PC-3 (cell line): ENCODE data around the gene NR2E1. TPM values are rescaled to one million over a fixed set of nuclear protein-coding genes. Genes with fewer than 3 reads are reported as not detected.

Experiments
- ATAC-seq: fragments of 200-7000 bp; cut with Tn5 transposase; 2 replicates; pipeline ENCODE4 v1.9.1; 2020; ENCODE audit warnings: mild to moderate bottlenecking, moderate library complexity
- BruUV-seq: library from RNA; stranded (reverse); fragments of 400-500 nt; replicated peaks from 2 replicates; lab custom pipeline; 2021; lab: Mats Ljungman, UMichigan
- CTCF ChIA-PET: fragments of 300-600 bp; sonication (Branson Sonifier 250); formaldehyde crosslinking; loops from one replicate; lab custom pipeline; 2022; ENCODE audit warnings: antibody characterized with exemption; lab: Charles Lee
- POLR2A ChIA-PET: fragments of 300-600 bp; sonication (Branson Sonifier 250); formaldehyde crosslinking; loops from one replicate; lab custom pipeline; 2022; ENCODE audit warnings: antibody characterized with exemption; ENCODE audit not compliant: unreplicated experiment; lab: Charles Lee
- DNase-seq: peaks from one replicate; pipeline ENCODE4 v3.0.0-alpha.2; 2015
- H2AFZ ChIP-seq: fragments of 300-600 bp; sonication (generic); 2 replicates; pipeline ENCODE4 v1.6.0; 2016; ENCODE audit warnings: antibody characterized with exemption, low read length
- H3F3A ChIP-seq: fragments of 300-600 bp; sonication (generic); one replicate; pipeline ENCODE4 v1.6.0; 2017; ENCODE audit warnings: antibody characterized with exemption, low read length, control low read depth, mild to moderate bottlenecking; ENCODE audit not compliant: unreplicated experiment
- H3K27ac ChIP-seq: fragments of 300-600 bp; sonication (generic); 2 replicates; pipeline ENCODE4 v1.5.1; 2016; ENCODE audit warnings: mild to moderate bottlenecking, low read length
- H3K27me3 ChIP-seq: fragments of 300-600 bp; sonication (generic); 2 replicates; pipeline ENCODE4 v1.6.1; 2016; ENCODE audit warnings: low read length, mixed read lengths
- H3K36me3 ChIP-seq: fragments of 300-600 bp; sonication (generic); 2 replicates; pipeline ENCODE4 v1.6.1; 2016; ENCODE audit warnings: low read depth, mixed run types, low read length, mixed read lengths
- H3K4me1 ChIP-seq: fragments of 300-600 bp; sonication (generic); 2 replicates; pipeline ENCODE4 v1.5.1; 2016; ENCODE audit warnings: low read length; ENCODE audit not compliant: insufficient read depth
- H3K4me2 ChIP-seq: fragments of 300-600 bp; sonication (generic); 2 replicates; pipeline ENCODE4 v1.6.0; 2016; ENCODE audit warnings: low read length
- H3K4me3 ChIP-seq: fragments of 300-600 bp; sonication (generic); 2 replicates; pipeline ENCODE4 v1.5.1; 2016; ENCODE audit warnings: mild to moderate bottlenecking, low read length, mixed read lengths
- H3K79me2 ChIP-seq: fragments of 300-600 bp; sonication (generic); 2 replicates; pipeline ENCODE4 v1.6.1; 2017; ENCODE audit warnings: low read length, mixed read lengths
- H3K9ac ChIP-seq: fragments of 300-600 bp; sonication (generic); 2 replicates; pipeline ENCODE4 v1.6.0; 2016; ENCODE audit warnings: mild to moderate bottlenecking, low read length
- H3K9me2 ChIP-seq: fragments of 300-600 bp; sonication (generic); replicated peaks from 2 replicates; pipeline ENCODE4 v1.6.1; 2016; ENCODE audit warnings: mixed run types, low read length, mixed read lengths
- H3K9me3 ChIP-seq: fragments of 300-600 bp; sonication (generic); 2 replicates; pipeline ENCODE4 v1.6.1; 2016; ENCODE audit warnings: low read length, mixed read lengths
- H4K20me1 ChIP-seq: fragments of 300-600 bp; sonication (generic); 2 replicates; pipeline ENCODE4 v1.6.1; 2016; ENCODE audit warnings: low read length, mixed read lengths
- CTCF ChIP-seq: fragments of 300-600 bp; sonication (generic); conservative IDR thresholded peaks from 2 replicates; pipeline ENCODE4 v1.5.1; 2017; ENCODE audit warnings: antibody characterized with exemption, low read depth, mild to moderate bottlenecking, low read length
- EZH2 ChIP-seq: fragments of 300-600 bp; sonication (generic); IDR thresholded peaks from one replicate; pipeline ENCODE4 v1.6.1; 2017; ENCODE audit warnings: antibody characterized with exemption, mild to moderate bottlenecking, low read length; ENCODE audit not compliant: unreplicated experiment
- EZH2phosphoT487 ChIP-seq: fragments of 300-600 bp; sonication (generic); IDR thresholded peaks from 2 replicates; pipeline ENCODE4 v1.6.1; 2018; ENCODE audit warnings: mild to moderate bottlenecking, antibody characterized with exemption, low read length, borderline replicate concordance
- intact Hi-C: fragments of 100-400 bp; cut with micrococcal nuclease; formaldehyde crosslinking; loops from 2 replicates; pipeline ENCODE4 v1.9.0; 2023
- total RNA-seq: library from RNA; depleted of rRNA; stranded (reverse); fragments of >200 nt; gene quantifications from 2 replicates; pipeline ENCODE4 v1.2.3, GENCODE V29; 2014; rRNA removed

Gene NR2E1
- total RNA-seq, 1 experiment from 2014 or later, result 0.07 TPM

- no peak overlapping the region for H3K27ac ChIP-seq
- no peak for DNase-seq
- TF ChIP-seq CTCF (no peak), EZH2 (no peak), EZH2phosphoT487 (no peak)
- H2AFZ ChIP-seq, result no peak overlapping the region
- intact Hi-C loops, result no loop called here
- no peak overlapping the region for H3K4me3 ChIP-seq
- H3F3A ChIP-seq, result no peaks in the 10 kb centered on the region
- no TSS peak for BruUV-seq
- POLR2A ChIA-PET, result no interaction called here
- no peaks in the 10 kb centered on the region for H3K27me3 ChIP-seq
- no peak overlapping the region for H3K4me2 ChIP-seq
- no peaks in the 10 kb centered on the region for H3K9me2 ChIP-seq
- H3K79me2 ChIP-seq, result peaks cover 37% of the 10 kb centered on the region
- H4K20me1 ChIP-seq, result no peaks in the 10 kb centered on the region
- ATAC-seq, result no peak
- no peaks in the 10 kb centered on the region for H3K9me3 ChIP-seq
- H3K36me3 ChIP-seq, result no peaks in the 10 kb centered on the region
- H3K4me1 ChIP-seq, result no peaks in the 10 kb centered on the region
- CTCF ChIA-PET, result no interaction called here
- no peak overlapping the region for H3K9ac ChIP-seq
Measured at GRCh38 chr6:108236791-108237190, 71.0 kb downstream of the NR2E1 start.

- H3K4me1 ChIP-seq, result no peaks in the 10 kb centered on the region
- TF ChIP-seq EZH2phosphoT487 (no peak), EZH2 (no peak), CTCF (no peak)
- no peaks in the 10 kb centered on the region for H3K27me3 ChIP-seq
- H3K4me3 ChIP-seq, result no peak overlapping the region
- no peak overlapping the region for H3K27ac ChIP-seq
- CTCF ChIA-PET, result no interaction called here
- peaks cover 37% of the 10 kb centered on the region for H3K79me2 ChIP-seq
- DNase-seq (no peak), ATAC-seq (no peak)
- H3K4me2 ChIP-seq, result no peak overlapping the region
- H3K9ac ChIP-seq, result no peak overlapping the region
- H3K9me3 ChIP-seq, result no peaks in the 10 kb centered on the region
- BruUV-seq, result no TSS peak
- no peaks in the 10 kb centered on the region for H4K20me1 ChIP-seq
- no peaks in the 10 kb centered on the region for H3F3A ChIP-seq
- H2AFZ ChIP-seq, result no peak overlapping the region
- POLR2A ChIA-PET, result no interaction called here
- no peaks in the 10 kb centered on the region for H3K9me2 ChIP-seq
- H3K36me3 ChIP-seq, result 0 out of 2 replicates have a peak, but pooled peaks cover 4% of the 10 kb centered on the region
- intact Hi-C loops, result no loop called here
Measured at GRCh38 chr6:108238322-108238721, 72.5 kb downstream of the NR2E1 start.

Other genes with a start within 250 kb of the NR2E1 start
- gene SEC63, start 207.8 kb upstream of the NR2E1 start, total RNA-seq, result 12.2 and 16.0 TPM in 2 replicates
- 12.4 and 13.5 TPM in 2 replicates for gene OSTM1, start 91.3 kb upstream of the NR2E1 start, total RNA-seq
- 92.7 and 110 TPM in 2 replicates for gene SNX3, start 95.0 kb downstream of the NR2E1 start, total RNA-seq
- gene AFG1L, start 129.0 kb downstream of the NR2E1 start, total RNA-seq, result 3.6 and 4.1 TPM in 2 replicates